Stomach (tissue), 9 donors: ENCODE data around the gene METRN. TPM values are rescaled to one million over a fixed set of nuclear protein-coding genes. Genes with fewer than 3 reads are reported as not detected.
A peak's percentile ranks its signal among the peaks of the same experiment; 100 is the strongest.

Source experiments
- DNase-seq, 2 donors: peaks; one replicate each; pipeline versions ENCODE4 v3.0.0 to v3.0.0-alpha.2; 2013 to 2019
- H3K27ac ChIP-seq, 5 donors: fragments of 200-600 bp in 4 of 5; sonication (generic) in 4 of 5; one replicate each; pipeline ENCODE4 v1.5.1; 2013 to 2019; ENCODE audit warnings: mild to moderate bottlenecking in 1 of 5, moderate library complexity in 1 of 5
- H3K27me3 ChIP-seq, 3 donors: fragments of 200-600 bp; sonication (generic); one replicate each; pipeline ENCODE4 v1.5.1; 2017 to 2019; ENCODE audit warnings: mixed run types in 1 of 3
- H3K36me3 ChIP-seq, 4 donors: fragments of 200-600 bp; sonication (generic); 1 replicate in 3 of 4; 2 replicates in 1 of 4; pipeline ENCODE4 v1.5.1; 2016 to 2019
- H3K4me1 ChIP-seq, 4 donors: fragments of 200-600 bp; sonication (generic); one replicate each; pipeline ENCODE4 v1.5.1; 2016 to 2019
- H3K4me3 ChIP-seq, 4 donors: fragments of 200-600 bp; sonication (generic) in 3 of 4; one replicate each; pipeline ENCODE4 v1.5.1; 2016 to 2019; ENCODE audit warnings: mild to moderate bottlenecking in 1 of 4
- H3K9me3 ChIP-seq, 4 donors: fragments of 200-600 bp; sonication (generic); one replicate each; pipeline ENCODE4 v1.5.1; 2016 to 2019
- EP300 ChIP-seq: sonication (generic); formaldehyde crosslinking; IDR thresholded peaks from one replicate; pipeline ENCODE4 v1.6.1; 2017; ENCODE audit warnings: antibody characterized with exemption
- POLR2A ChIP-seq, 4 donors: fragments of 450-650 bp; IDR thresholded peaks; one replicate each; pipeline ENCODE4 v1.6.1; 2016; ENCODE audit warnings: antibody characterized with exemption in 4 of 4, control low read depth in 2 of 4, mild to moderate bottlenecking in 1 of 4, moderate library complexity in 1 of 4
- POLR2AphosphoS5 ChIP-seq, 3 donors: sonication (generic); formaldehyde crosslinking; IDR thresholded peaks; one replicate each; pipeline ENCODE4 v1.6.1; 2016; ENCODE audit warnings: antibody characterized with exemption in 3 of 3
- WGBS, 5 donors: extraction: QIAGEN DNeasy Blood & Tissue Kit in 3 of 5; methylation state at CpG; one replicate each; pipeline versions ENCODE4 v1.1.5 to v1.1.7; 2013 to 2018; 5-methylcytosine and 5-hydroxymethylcytosine counted together
- intact Hi-C: fragments of 100-400 bp; cut with DNase I; formaldehyde crosslinking; loops from one replicate; pipeline ENCODE4 v1.15.1; 2023; ENCODE audit warnings: low total_unique reads
- polyA plus RNA-seq, 3 donors: library from polyadenylated mRNA; stranded (reverse); fragments of 200-250 nt; gene quantifications; one replicate each; pipeline ENCODE4 v1.2.3, GENCODE V29; 2013
- total RNA-seq, 5 donors: library from RNA; depleted of rRNA; stranded (reverse); fragments of >200 nt; gene quantifications; one replicate each; pipeline versions ENCODE4 v1.1.0 to v1.2.3, GENCODE V29; 2014 to 2016
- TF ChIP-seq, protein P1 (sequence below), 7 experiments: fragments of 450-650 bp in 4 of 7; fragments of 200-600 bp in 3 of 7; sonication (generic) in 3 of 7; IDR thresholded peaks; one replicate each; pipeline ENCODE4 v1.5.1; 2016 to 2019; ENCODE audit warnings: antibody characterized with exemption in 7 of 7, control low read depth in 2 of 7, mild to moderate bottlenecking in 1 of 7
- donor health status: healthy with polysubstance abuse.
- donor health status: Bipolar disorder and iron deficiency.
- donor health status: healthy.

The METRN gene
- total and polyA plus RNA-seq, 8 donors = 7.1 to 79.7 (median 34.4) TPM

DNA sequence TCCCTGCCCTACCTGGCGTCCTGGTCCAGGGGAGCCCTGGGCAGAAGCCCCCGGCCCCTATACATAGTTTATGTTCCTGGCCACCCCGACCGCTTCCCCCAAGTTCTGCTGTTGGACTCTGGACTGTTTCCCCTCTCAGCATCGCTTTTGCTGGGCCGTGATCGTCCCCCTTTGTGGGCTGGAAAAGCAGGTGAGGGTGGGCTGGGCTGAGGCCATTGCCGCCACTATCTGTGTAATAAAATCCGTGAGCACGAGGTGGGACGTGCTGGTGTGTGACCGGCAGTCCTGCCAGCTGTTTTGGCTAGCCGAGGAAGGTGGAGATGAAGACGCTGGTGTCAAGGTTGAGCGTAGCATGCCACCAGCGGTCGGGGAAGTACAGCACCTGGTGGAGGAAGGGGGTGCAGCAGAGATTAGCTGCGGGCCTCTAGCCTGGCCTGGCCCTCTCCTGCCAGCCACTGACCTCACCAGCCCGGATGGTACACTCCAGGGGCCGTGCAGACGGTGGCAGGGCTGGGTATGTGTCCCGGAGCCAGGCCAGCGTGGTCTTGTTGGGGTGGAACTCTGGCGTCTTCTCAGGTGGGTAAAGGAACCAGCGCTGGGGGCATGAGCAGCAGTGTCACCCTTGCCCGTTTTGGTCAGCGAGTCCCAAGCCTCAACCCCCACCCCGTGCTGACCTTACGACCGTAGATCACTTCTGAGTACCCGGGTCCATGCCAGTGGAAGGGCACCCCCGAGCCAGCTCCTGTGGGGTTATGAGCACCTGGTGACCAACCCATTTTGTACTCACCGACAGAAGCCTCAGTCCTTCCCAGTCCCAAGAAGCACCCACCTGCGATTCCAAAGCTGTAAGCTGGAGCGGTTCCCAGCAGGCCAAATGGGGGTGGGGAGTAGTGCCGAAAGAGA is 32.2 kb upstream of the METRN start:
- intact Hi-C loops = no loop called here
- Histone ChIP-seq H3K27me3 (no peaks in the 10 kb centered on the region), H3K4me1 (peaks cover 43 to 78% (median 68%) of the 10 kb centered on the region in 4 donors), H3K36me3 (peaks cover 32 to 48% (median 38%) of the 10 kb centered on the region in 4 donors), H3K27ac (peak overlapping the region in 3 of 5 donors; percentile 77 to 90 (median 78)), H3K9me3 (no peaks in the 10 kb centered on the region), H3K4me3 (peak overlapping the region; percentile 62 to 88 (median 78))
- peak in 1 of 3 donors; percentile 4 for TF ChIP-seq POLR2AphosphoS5 (IDR thresholded peaks at IDR 0.05)
- TF ChIP-seq, protein P1, sequence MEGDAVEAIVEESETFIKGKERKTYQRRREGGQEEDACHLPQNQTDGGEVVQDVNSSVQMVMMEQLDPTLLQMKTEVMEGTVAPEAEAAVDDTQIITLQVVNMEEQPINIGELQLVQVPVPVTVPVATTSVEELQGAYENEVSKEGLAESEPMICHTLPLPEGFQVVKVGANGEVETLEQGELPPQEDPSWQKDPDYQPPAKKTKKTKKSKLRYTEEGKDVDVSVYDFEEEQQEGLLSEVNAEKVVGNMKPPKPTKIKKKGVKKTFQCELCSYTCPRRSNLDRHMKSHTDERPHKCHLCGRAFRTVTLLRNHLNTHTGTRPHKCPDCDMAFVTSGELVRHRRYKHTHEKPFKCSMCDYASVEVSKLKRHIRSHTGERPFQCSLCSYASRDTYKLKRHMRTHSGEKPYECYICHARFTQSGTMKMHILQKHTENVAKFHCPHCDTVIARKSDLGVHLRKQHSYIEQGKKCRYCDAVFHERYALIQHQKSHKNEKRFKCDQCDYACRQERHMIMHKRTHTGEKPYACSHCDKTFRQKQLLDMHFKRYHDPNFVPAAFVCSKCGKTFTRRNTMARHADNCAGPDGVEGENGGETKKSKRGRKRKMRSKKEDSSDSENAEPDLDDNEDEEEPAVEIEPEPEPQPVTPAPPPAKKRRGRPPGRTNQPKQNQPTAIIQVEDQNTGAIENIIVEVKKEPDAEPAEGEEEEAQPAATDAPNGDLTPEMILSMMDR (IDR thresholded peaks at IDR 0.05) = no peak
- 71 to 86% (median 76%) methylated on average over 34 to 36 of the region's 36 CpGs for whole genome bisulfite sequencing, 5 donors
- no peak for DNase-seq

DNA sequence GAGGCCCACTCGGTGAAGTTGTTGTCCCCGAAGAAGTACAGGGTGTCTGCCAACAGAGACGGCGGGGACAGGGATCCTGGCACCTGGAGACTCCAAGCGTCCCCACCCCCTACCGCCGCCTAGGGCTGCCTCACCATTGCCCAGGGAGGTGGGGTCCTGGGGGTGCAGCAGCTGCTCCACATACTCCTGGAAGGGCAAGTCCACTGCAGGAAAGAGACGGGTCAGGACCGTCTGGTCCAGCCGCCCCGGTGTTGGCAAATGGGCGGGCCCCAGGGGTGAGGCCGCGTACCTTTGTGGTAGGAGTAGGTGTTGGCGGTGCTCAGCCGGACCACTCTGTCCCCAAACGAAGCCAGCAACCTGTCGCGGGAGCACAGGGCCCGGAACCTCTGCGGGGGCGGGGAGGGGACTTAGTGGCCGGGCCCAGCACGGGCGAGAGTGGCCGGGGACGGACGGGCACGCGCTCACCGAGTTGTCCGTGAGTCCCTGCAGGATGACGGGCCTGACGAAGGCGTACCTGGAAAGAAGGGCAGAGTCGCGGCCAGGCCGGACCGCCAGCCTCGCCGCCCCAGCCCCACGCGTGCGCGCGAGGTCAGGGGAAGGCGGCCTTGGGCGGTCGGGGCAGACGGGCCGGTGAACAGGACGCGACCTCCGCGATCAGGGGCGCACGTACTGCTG is 31.4 kb upstream of the METRN start:
- peaks cover 43 to 83% (median 72%) of the 10 kb centered on the region in 4 donors for H3K4me1 ChIP-seq
- peaks cover 32 to 52% (median 41%) of the 10 kb centered on the region in 4 donors for H3K36me3 ChIP-seq
- TF ChIP-seq POLR2A (IDR thresholded peaks at IDR 0.05) = no peak
- TF ChIP-seq, protein P1 (IDR thresholded peaks at IDR 0.05) = no peak
- peak in 1 of 3 donors; percentile 15 for TF ChIP-seq POLR2AphosphoS5 (IDR thresholded peaks at IDR 0.05)
- TF ChIP-seq EP300 = no peak
- intact Hi-C loops = no loop called here
- H3K27ac ChIP-seq = peak overlapping the region; percentile 68 to 90 (median 78)
- H3K27me3 ChIP-seq = no peaks in the 10 kb centered on the region
- WGBS, 5 donors = 6 to 17% (median 11%) methylated on average over 23 to 57 of the region's 57 CpGs
- peak overlapping the region; percentile 62 to 88 (median 78) for H3K4me3 ChIP-seq
- no peaks in the 10 kb centered on the region for H3K9me3 ChIP-seq
- DNase-seq = no peak

DNA sequence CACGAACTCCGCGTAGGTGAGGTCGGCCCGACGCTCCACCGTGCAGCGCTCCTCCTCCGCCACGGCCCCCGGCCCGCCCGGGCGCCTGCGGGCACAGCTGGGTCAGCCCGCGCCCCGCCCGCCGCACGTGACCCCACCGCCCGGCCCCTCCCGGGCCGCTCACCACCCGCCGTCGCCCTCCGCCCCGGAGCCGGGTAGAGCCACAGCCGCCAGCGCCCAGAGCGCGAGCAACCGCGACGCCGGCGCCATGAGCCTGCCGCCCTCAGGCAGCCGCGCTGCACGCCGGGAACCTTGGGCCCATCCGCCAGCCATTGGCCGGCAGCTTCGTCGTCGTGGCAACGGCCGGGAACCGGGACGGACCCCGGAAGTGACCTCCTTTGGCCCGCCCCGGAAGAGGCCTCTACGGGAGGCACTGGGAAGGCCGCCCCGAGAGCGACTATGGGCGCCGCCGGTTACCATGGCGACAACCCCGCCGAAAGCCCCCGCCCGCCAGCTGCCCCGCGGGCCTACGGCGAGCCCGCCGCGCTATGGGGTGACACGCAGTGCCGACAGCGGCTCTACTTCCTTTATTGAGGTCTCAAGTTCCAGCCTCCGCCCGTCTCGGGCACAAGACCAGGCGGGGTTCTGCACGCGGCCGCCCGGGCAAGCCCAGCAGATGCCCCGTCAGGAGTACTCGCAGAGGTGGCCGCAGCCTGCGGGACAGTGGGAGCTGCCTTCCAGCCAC is 30.7 kb upstream of the METRN start, which contains the start of gene JMJD8:
Gene JMJD8 (minus strand): TSS at position 264 of the 724 bp plus-strand sequence. CDS start 15 bp downstream, at position 249.
- peak within 1 kb of the TSS; percentile 77 to 90 (median 87) for H3K27ac ChIP-seq
- no peaks in the 10 kb centered on the region for H3K27me3 ChIP-seq
- no peaks in the 10 kb centered on the region for H3K9me3 ChIP-seq
- 1 to 3% (median 2%) methylated on average over 37 to 91 of the region's 91 CpGs; no CpG with 5 or more reads in 1 of the 5 donors for WGBS, 5 donors
- H3K4me3 ChIP-seq = peak within 1 kb of the TSS; percentile 62 to 88 (median 78)
- H3K36me3 ChIP-seq = peaks cover 32 to 52% (median 41%) of the 10 kb centered on the region in 4 donors
- intact Hi-C loops = no loop called here
- DNase-seq = peak; percentile 98 to 99
- TF ChIP-seq EP300 (no peak), POLR2AphosphoS5 (IDR thresholded peaks at IDR 0.05) (peak; percentile 71 to 97 (median 73))
- peaks cover 50 to 83% (median 73%) of the 10 kb centered on the region in 4 donors for H3K4me1 ChIP-seq

DNA sequence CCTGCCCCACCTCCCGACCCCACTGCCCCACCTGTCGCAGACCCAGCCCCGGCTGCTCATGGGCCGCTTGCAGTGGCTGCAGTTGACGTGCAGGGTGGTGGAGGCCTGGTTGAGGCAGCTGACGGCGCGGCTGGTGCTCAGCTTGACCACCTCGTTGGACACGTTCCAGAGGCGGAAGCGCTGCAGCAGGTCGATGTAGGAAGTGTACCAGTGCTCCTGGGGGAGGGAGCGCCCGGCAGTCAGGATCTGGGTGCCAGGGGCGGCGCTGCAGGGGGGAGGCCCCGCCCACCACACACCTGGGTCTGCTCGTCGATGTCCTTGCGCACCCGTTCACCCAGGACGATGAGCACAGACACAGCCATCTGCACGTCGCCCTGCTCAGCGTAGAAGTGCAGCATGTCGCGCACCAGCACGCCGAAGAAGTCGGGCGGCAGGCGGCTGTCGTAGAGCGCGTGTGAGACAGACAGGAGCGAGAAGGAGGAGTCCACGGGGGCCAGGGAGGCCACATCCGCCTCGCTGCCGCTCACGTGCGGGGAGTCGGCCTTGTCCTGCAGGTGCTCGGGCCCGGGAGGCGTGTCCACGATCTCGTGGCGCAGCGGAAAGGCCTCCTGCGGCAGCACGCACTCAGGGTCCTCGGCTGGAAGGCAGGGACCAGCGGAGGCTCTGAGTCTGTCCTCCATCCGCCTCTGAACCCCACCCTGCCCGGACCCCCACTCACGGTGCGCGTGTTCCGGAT is 29.8 kb upstream of the METRN start:
- Histone ChIP-seq H3K27ac (peak overlapping the region in 4 of 5 donors; percentile 77 to 90 (median 82)), H3K9me3 (no peaks in the 10 kb centered on the region), H3K4me3 (peak overlapping the region; percentile 62 to 88 (median 78)), H3K27me3 (no peaks in the 10 kb centered on the region), H3K4me1 (peaks cover 56 to 85% (median 77%) of the 10 kb centered on the region in 4 donors), H3K36me3 (peaks cover 32 to 52% (median 41%) of the 10 kb centered on the region in 4 donors)
- intact Hi-C loops = no loop called here
- WGBS, 5 donors = 92 to 96% (median 93%) methylated on average over 38 to 61 of the region's 61 CpGs
- TF ChIP-seq POLR2AphosphoS5 (IDR thresholded peaks at IDR 0.05) = no peak
- no peak for TF ChIP-seq POLR2A (IDR thresholded peaks at IDR 0.05)
- TF ChIP-seq, protein P1 (IDR thresholded peaks at IDR 0.05) = no peak
- no peak for TF ChIP-seq EP300
- no peak for DNase-seq
